H9 (cell line): ENCODE data around the gene NHP2. TPM values are rescaled to one million over a fixed set of nuclear protein-coding genes. Genes with fewer than 3 reads are reported as not detected.

ENCODE experiments used
- DNase-seq: peaks from one replicate; pipeline ENCODE4 v3.0.0-alpha.2; 2017
- H2AFZ ChIP-seq: one replicate; pipeline ENCODE4 v1.6.1; 2013; ENCODE audit warnings: mild to moderate bottlenecking, low read length, control low read depth, moderate library complexity
- H2AK5ac ChIP-seq: 2 replicates; pipeline ENCODE4 v1.6.1; 2013; ENCODE audit warnings: low read length, control low read depth, mixed read lengths; ENCODE audit not compliant: insufficient read length
- H2BK120ac ChIP-seq: one replicate; pipeline ENCODE4 v1.6.1; 2013; ENCODE audit warnings: low read depth, mild to moderate bottlenecking, low read length, control low read depth, inconsistent platforms; ENCODE audit not compliant: poor library complexity, severe bottlenecking
- H2BK12ac ChIP-seq: 2 replicates; pipeline ENCODE4 v1.6.1; 2013; ENCODE audit warnings: low read length, control low read depth, mixed read lengths, low read depth; ENCODE audit not compliant: insufficient read length
- H2BK15ac ChIP-seq: 2 replicates; pipeline ENCODE4 v1.6.1; 2013; ENCODE audit warnings: low read depth, low read length, control low read depth
- H2BK20ac ChIP-seq: one replicate; pipeline ENCODE4 v1.6.1; 2013; ENCODE audit warnings: low read depth, mild to moderate bottlenecking, low read length, control low read depth, inconsistent platforms; ENCODE audit not compliant: poor library complexity, severe bottlenecking
- H2BK5ac ChIP-seq: 2 replicates; pipeline ENCODE4 v1.6.1; 2013; ENCODE audit warnings: low read length, control low read depth, mixed read lengths; ENCODE audit not compliant: insufficient read length
- H3K14ac ChIP-seq: 2 replicates; pipeline ENCODE4 v1.6.1; 2013; ENCODE audit warnings: low read length, control low read depth; ENCODE audit not compliant: insufficient read depth
- H3K18ac ChIP-seq: 2 replicates; pipeline ENCODE4 v1.6.1; 2013; ENCODE audit warnings: low read depth, mild to moderate bottlenecking, mixed read lengths, low read length, control low read depth; ENCODE audit not compliant: insufficient read length
- H3K23ac ChIP-seq: 2 replicates; pipeline ENCODE4 v1.6.1; 2013; ENCODE audit warnings: low read length, control low read depth, mixed read lengths, low read depth; ENCODE audit not compliant: insufficient read length
- H3K23me2 ChIP-seq: 2 replicates; pipeline ENCODE4 v1.6.1; 2013; ENCODE audit warnings: low read depth, mild to moderate bottlenecking, mixed read lengths, low read length, control low read depth; ENCODE audit not compliant: insufficient read length, poor library complexity, severe bottlenecking
- H3K27ac ChIP-seq: 2 replicates; pipeline ENCODE4 v1.5.1; 2013; ENCODE audit warnings: low read length, control low read depth, mixed read lengths, low read depth; ENCODE audit not compliant: insufficient read length
- H3K27me3 ChIP-seq: 2 replicates; pipeline ENCODE4 v1.6.1; 2013; ENCODE audit warnings: low read length, control low read depth, inconsistent platforms; ENCODE audit not compliant: insufficient read depth
- H3K4ac ChIP-seq: 2 replicates; pipeline ENCODE4 v1.6.1; 2013; ENCODE audit warnings: low read depth, mild to moderate bottlenecking, control low read depth, inconsistent platforms, low read length, moderate library complexity
- H3K4me1 ChIP-seq: 2 replicates; pipeline ENCODE4 v1.6.1; 2013; ENCODE audit warnings: low read length, control low read depth, inconsistent platforms; ENCODE audit not compliant: insufficient read depth
- H3K4me2 ChIP-seq: 2 replicates; pipeline ENCODE4 v1.6.1; 2013; ENCODE audit warnings: low read length, control low read depth, mixed read lengths; ENCODE audit not compliant: insufficient read length, insufficient read depth
- H3K56ac ChIP-seq: 2 replicates; pipeline ENCODE4 v1.6.1; 2013; ENCODE audit warnings: low read depth, mild to moderate bottlenecking, mixed read lengths, low read length, control low read depth; ENCODE audit not compliant: insufficient read length
- H3K79me1 ChIP-seq: 2 replicates; pipeline ENCODE4 v1.6.1; 2013; ENCODE audit warnings: low read depth, mild to moderate bottlenecking, moderate library complexity, low read length, control low read depth, inconsistent platforms; ENCODE audit not compliant: insufficient read depth, poor library complexity, severe bottlenecking
- H3K79me2 ChIP-seq: 2 replicates; pipeline ENCODE4 v1.6.1; 2013; ENCODE audit warnings: low read length, control low read depth, inconsistent platforms; ENCODE audit not compliant: insufficient read depth
- H3K9ac ChIP-seq: 2 replicates; pipeline ENCODE4 v1.6.1; 2013; ENCODE audit warnings: low read length, control low read depth, mixed read lengths; ENCODE audit not compliant: insufficient read length; ENCODE audit errors: extremely low read depth
- H3K9me3 ChIP-seq: one replicate; pipeline ENCODE4 v1.6.1; 2013; ENCODE audit warnings: low read depth, low read length, inconsistent platforms; ENCODE audit not compliant: control insufficient read depth
- H3T11ph ChIP-seq: one replicate; pipeline ENCODE4 v1.6.1; 2013; ENCODE audit warnings: mild to moderate bottlenecking, low read length, control low read depth, inconsistent platforms
- H4K20me1 ChIP-seq: one replicate; pipeline ENCODE4 v1.6.1; 2013; ENCODE audit not compliant: control insufficient read depth, insufficient read length, insufficient read depth
- H4K5ac ChIP-seq: 2 replicates; pipeline ENCODE4 v1.6.1; 2013; ENCODE audit warnings: low read depth, mild to moderate bottlenecking, mixed read lengths, low read length, control low read depth; ENCODE audit not compliant: insufficient read length
- H4K8ac ChIP-seq: replicated peaks from 2 replicates; pipeline ENCODE4 v1.6.1; 2013; ENCODE audit warnings: low read length, control low read depth, mixed read lengths, low read depth; ENCODE audit not compliant: insufficient read length
- H4K91ac ChIP-seq: 2 replicates; pipeline ENCODE4 v1.6.1; 2013; ENCODE audit warnings: low read depth, mild to moderate bottlenecking, moderate library complexity, mixed read lengths, low read length, control low read depth; ENCODE audit not compliant: insufficient read length
- H3K27ac Mint-ChIP-seq, 3 experiments: 2 replicates in 2 of 3; 3 replicates in 1 of 3; pipeline ENCODE4 v1.8.0; 2020 to 2021; ENCODE audit warnings: mixed read lengths in 3 of 3, mild to moderate bottlenecking in 1 of 3, moderate library complexity in 1 of 3
- H3K27me3 Mint-ChIP-seq: 2 replicates; pipeline ENCODE4 v1.8.0; 2021; ENCODE audit warnings: low read depth, mild to moderate bottlenecking, moderate library complexity, mixed read lengths
- H3K36me3 Mint-ChIP-seq, 3 experiments: 2 replicates in 2 of 3; 3 replicates in 1 of 3; pipeline ENCODE4 v1.8.0; 2020 to 2021; ENCODE audit warnings: low read depth in 3 of 3, mixed read lengths in 3 of 3; ENCODE audit not compliant: insufficient read depth in 1 of 3
- H3K4me1 Mint-ChIP-seq, 2 experiments: 2 replicates each; pipeline ENCODE4 v1.8.0; 2020; ENCODE audit warnings: mixed read lengths in 2 of 2
- H3K4me3 Mint-ChIP-seq, 2 experiments: 2 replicates in 1 of 2; 3 replicates in 1 of 2; pipeline ENCODE4 v1.8.0; 2020 to 2021; ENCODE audit warnings: mild to moderate bottlenecking in 2 of 2, mixed read lengths in 2 of 2, moderate library complexity in 1 of 2
- H3K9me3 Mint-ChIP-seq, 2 experiments: 2 replicates in 1 of 2; 3 replicates in 1 of 2; pipeline ENCODE4 v1.8.0; 2020; ENCODE audit warnings: mild to moderate bottlenecking in 2 of 2, mixed read lengths in 2 of 2, moderate library complexity in 1 of 2
- CTCF ChIP-seq: fragments of 200-600 bp; sonication (generic); conservative IDR thresholded peaks from 3 replicates; pipeline ENCODE4 v1.8.0; 2021; ENCODE audit warnings: antibody characterized with exemption, mild to moderate bottlenecking
- WGBS: extraction: QIAGEN DNeasy Blood & Tissue Kit; methylation state at CpG from one replicate; pipeline ENCODE4 v1.1.7; 2013; ENCODE audit warnings: missing lambda C conversion rate, low lambda C conversion rate, mixed read lengths; ENCODE audit not compliant: insufficient read length; ENCODE audit errors: extremely low coverage; 5-methylcytosine and 5-hydroxymethylcytosine counted together
- total RNA-seq: library from RNA; stranded (reverse); gene quantifications from 2 replicates; pipeline ENCODE4 v1.2.1, GENCODE V29; 2021

The NHP2 gene
- total RNA-seq, 1 experiment from 2014 or later: 232 TPM

DNA sequence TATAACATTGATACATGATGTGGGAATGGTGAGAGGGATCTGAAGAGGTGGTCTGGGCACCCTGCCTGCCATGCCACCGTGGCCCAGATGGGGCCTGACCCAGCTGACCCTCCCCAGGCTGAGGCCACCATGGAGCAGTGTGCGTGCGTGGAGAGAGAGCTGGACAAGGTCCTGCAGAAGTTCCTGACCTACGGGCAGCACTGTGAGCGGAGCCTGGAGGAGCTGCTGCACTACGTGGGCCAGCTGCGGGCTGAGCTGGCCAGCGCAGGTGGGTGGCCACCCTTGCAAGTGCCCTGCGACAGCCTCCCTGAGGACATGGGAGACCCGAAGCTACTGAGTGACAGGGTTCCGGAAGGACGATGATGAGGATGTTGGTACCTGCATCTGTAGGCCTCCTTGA, 15.7 kb downstream of the NHP2 start:
- no peak overlapping the region for H2BK12ac ChIP-seq
- Mint-ChIP-seq H3K27ac (no peak overlapping the region; a peak in 1 of 7 replicates), H3K4me3 (no peak overlapping the region), H3K36me3 (peaks cover 45 to 81% (median 74%) of the 10 kb centered on the region in 3 experiments), H3K9me3 (no peaks in the 10 kb centered on the region), H3K27me3 (no peaks in the 10 kb centered on the region), H3K4me1 (peaks cover 5 to 10% of the 10 kb centered on the region in 2 experiments; a peak in 3 of 4 replicates)
- H3K9me3 ChIP-seq: no peaks in the 10 kb centered on the region
- H2BK120ac ChIP-seq: no peak overlapping the region
- no peak overlapping the region for H4K8ac ChIP-seq
- H2BK5ac ChIP-seq: no peak overlapping the region
- no peak overlapping the region for H3K9ac ChIP-seq
- H3T11ph ChIP-seq: no peak overlapping the region
- no peak overlapping the region for H2AK5ac ChIP-seq
- no peak overlapping the region for H2BK20ac ChIP-seq
- no peak overlapping the region for H3K14ac ChIP-seq
- WGBS: no CpG with 5 or more reads among the region's 12 CpGs
- no peak overlapping the region for H3K4ac ChIP-seq
- H3K79me2 ChIP-seq: peaks cover 10% of the 10 kb centered on the region; the same call in 1 of the 2 replicates
- H3K4me1 ChIP-seq: no peaks in the 10 kb centered on the region
- no peak overlapping the region for H2BK15ac ChIP-seq
- no peaks in the 10 kb centered on the region; the same call in 1 of the 2 replicates for H3K27me3 ChIP-seq
- no peak overlapping the region for H4K5ac ChIP-seq
- H3K56ac ChIP-seq: no peak overlapping the region
- no peak overlapping the region for H3K18ac ChIP-seq
- no peak for DNase-seq
- no peak overlapping the region for H3K4me2 ChIP-seq
- H2AFZ ChIP-seq: no peak overlapping the region
- no peak for TF ChIP-seq CTCF
- no peak overlapping the region for H3K27ac ChIP-seq
- H4K91ac ChIP-seq: no peak overlapping the region
- peaks cover 5% of the 10 kb centered on the region for H3K79me1 ChIP-seq
- H3K23ac ChIP-seq: no peak overlapping the region
- no peaks in the 10 kb centered on the region for H3K23me2 ChIP-seq
- no peaks in the 10 kb centered on the region for H4K20me1 ChIP-seq
